Rectal smooth muscle tissue (tissue), 1 donor: ENCODE measurements around the gene IRS2.

ENCODE experiments used
- H3K27ac ChIP-seq: one replicate; pipeline ENCODE4 v1.7.0; 2013; ENCODE audit warnings: low read depth, low read length, inconsistent platforms
- H3K27me3 ChIP-seq: one replicate; pipeline ENCODE4 v1.7.0; 2013; ENCODE audit warnings: low read length; ENCODE audit not compliant: control insufficient read depth, insufficient read depth
- H3K36me3 ChIP-seq: one replicate; pipeline ENCODE4 v1.7.0; 2013; ENCODE audit warnings: low read length; ENCODE audit not compliant: control insufficient read depth, insufficient read depth
- H3K4me1 ChIP-seq: one replicate; pipeline ENCODE4 v1.7.0; 2013; ENCODE audit warnings: low read length; ENCODE audit not compliant: control insufficient read depth, insufficient read depth
- H3K4me3 ChIP-seq: one replicate; pipeline ENCODE4 v1.7.0; 2013; ENCODE audit warnings: low read length
- H3K9ac ChIP-seq: one replicate; pipeline ENCODE4 v1.7.0; 2013; ENCODE audit warnings: low read length

The IRS2 gene

GRCh38 chr13:109728791-109729731 lies 57.3 kb downstream of the IRS2 start:
- H3K4me1 ChIP-seq = no peaks in the 10 kb centered on the region
- no peak overlapping the region for H3K27ac ChIP-seq
- H3K9ac ChIP-seq = no peak overlapping the region
- no peak overlapping the region for H3K4me3 ChIP-seq
- H3K36me3 ChIP-seq = no peaks in the 10 kb centered on the region
- no peaks in the 10 kb centered on the region for H3K27me3 ChIP-seq

- no peaks in the 10 kb centered on the region for H3K4me1 ChIP-seq
- H3K4me3 ChIP-seq = no peak overlapping the region
- H3K27me3 ChIP-seq = no peaks in the 10 kb centered on the region
- H3K36me3 ChIP-seq = no peaks in the 10 kb centered on the region
- no peak overlapping the region for H3K9ac ChIP-seq
- no peak overlapping the region for H3K27ac ChIP-seq
These were observed 58.3 kb downstream of the IRS2 start for GRCh38 chr13:109728061-109728460.

GRCh38 chr13:109727251-109727650 lies 59.1 kb downstream of the IRS2 start:
- H3K27ac ChIP-seq = no peak overlapping the region
- no peaks in the 10 kb centered on the region for H3K27me3 ChIP-seq
- no peak overlapping the region for H3K9ac ChIP-seq
- H3K4me3 ChIP-seq = no peak overlapping the region
- H3K36me3 ChIP-seq = no peaks in the 10 kb centered on the region
- H3K4me1 ChIP-seq = no peaks in the 10 kb centered on the region

- no peaks in the 10 kb centered on the region for H3K27me3 ChIP-seq
- H3K4me3 ChIP-seq = no peak overlapping the region
- no peaks in the 10 kb centered on the region for H3K4me1 ChIP-seq
- no peaks in the 10 kb centered on the region for H3K36me3 ChIP-seq
- no peak overlapping the region for H3K27ac ChIP-seq
- H3K9ac ChIP-seq = no peak overlapping the region
These were observed 60.3 kb downstream of the IRS2 start for GRCh38 chr13:109725995-109726637.

GRCh38 chr13:109725297-109725696 lies 61.1 kb downstream of the IRS2 start:
- no peaks in the 10 kb centered on the region for H3K27me3 ChIP-seq
- no peak overlapping the region for H3K9ac ChIP-seq
- no peaks in the 10 kb centered on the region for H3K36me3 ChIP-seq
- H3K27ac ChIP-seq = no peak overlapping the region
- H3K4me3 ChIP-seq = no peak overlapping the region
- no peaks in the 10 kb centered on the region for H3K4me1 ChIP-seq

- Histone ChIP-seq H3K4me1 (no peaks in the 10 kb centered on the region), H3K27me3 (no peaks in the 10 kb centered on the region), H3K4me3 (no peak overlapping the region), H3K9ac (no peak overlapping the region), H3K27ac (no peak overlapping the region), H3K36me3 (no peaks in the 10 kb centered on the region)
These were observed 61.8 kb downstream of the IRS2 start for GRCh38 chr13:109724603-109725002.

GRCh38 chr13:109723046-109723445 lies 63.3 kb downstream of the IRS2 start:
- Histone ChIP-seq H3K4me3 (no peak overlapping the region), H3K9ac (no peak overlapping the region), H3K36me3 (no peaks in the 10 kb centered on the region), H3K27ac (no peak overlapping the region), H3K4me1 (no peaks in the 10 kb centered on the region), H3K27me3 (no peaks in the 10 kb centered on the region)

GRCh38 chr13:109722068-109722467 lies 64.3 kb downstream of the IRS2 start:
- Histone ChIP-seq H3K4me3 (no peak overlapping the region), H3K27me3 (no peaks in the 10 kb centered on the region), H3K9ac (no peak overlapping the region), H3K27ac (no peak overlapping the region), H3K36me3 (no peaks in the 10 kb centered on the region), H3K4me1 (no peaks in the 10 kb centered on the region)

- H3K27me3 ChIP-seq = no peaks in the 10 kb centered on the region
- H3K36me3 ChIP-seq = no peaks in the 10 kb centered on the region
- no peak overlapping the region for H3K9ac ChIP-seq
- H3K4me3 ChIP-seq = no peak overlapping the region
- H3K27ac ChIP-seq = no peak overlapping the region
- no peaks in the 10 kb centered on the region for H3K4me1 ChIP-seq
These were observed 65.6 kb downstream of the IRS2 start for GRCh38 chr13:109720758-109721184.

GRCh38 chr13:109719962-109720646 lies 66.3 kb downstream of the IRS2 start:
- Histone ChIP-seq H3K4me1 (no peaks in the 10 kb centered on the region), H3K27ac (no peak overlapping the region), H3K36me3 (no peaks in the 10 kb centered on the region), H3K9ac (no peak overlapping the region), H3K27me3 (no peaks in the 10 kb centered on the region), H3K4me3 (no peak overlapping the region)

- Histone ChIP-seq H3K27ac (no peak overlapping the region), H3K4me1 (no peaks in the 10 kb centered on the region), H3K27me3 (no peaks in the 10 kb centered on the region), H3K9ac (no peak overlapping the region), H3K36me3 (no peaks in the 10 kb centered on the region), H3K4me3 (no peak overlapping the region)
These were observed 67.7 kb downstream of the IRS2 start for GRCh38 chr13:109718726-109719125.

GRCh38 chr13:109717686-109718085 lies 68.7 kb downstream of the IRS2 start:
- Histone ChIP-seq H3K4me3 (no peak overlapping the region), H3K27me3 (no peaks in the 10 kb centered on the region), H3K9ac (no peak overlapping the region), H3K27ac (no peak overlapping the region), H3K36me3 (no peaks in the 10 kb centered on the region), H3K4me1 (no peaks in the 10 kb centered on the region)
